B cell (primary cell): ENCODE data around the gene EML6. TPM values are rescaled to one million over a fixed set of nuclear protein-coding genes. Genes with fewer than 3 reads are reported as not detected.

Experiments used
- ATAC-seq: fragments of 200-7000 bp; cut with Tn5 transposase; one replicate; pipeline ENCODE4 v1.10.0; 2021; ENCODE audit warnings: low read depth, mild to moderate bottlenecking, moderate number of reproducible peaks, moderate library complexity
- CTCF ChIA-PET: fragments of 350-600 bp; sonication (Branson Sonifier 250); formaldehyde crosslinking; loops from one replicate; lab custom pipeline; 2021; ENCODE audit warnings: antibody characterized with exemption, inconsistent platforms; lab: Charles Lee
- POLR2A ChIA-PET: fragments of 350-600 bp; sonication (Branson Sonifier 250); formaldehyde crosslinking; loops from one replicate; lab custom pipeline; 2021; ENCODE audit warnings: antibody characterized with exemption; lab: Charles Lee
- DNase-seq: peaks from one replicate; pipeline ENCODE4 v3.0.0; 2013
- H2AFZ ChIP-seq: 2 replicates; pipeline ENCODE4 v1.6.1; 2012; ENCODE audit warnings: mild to moderate bottlenecking, low read depth, low read length; ENCODE audit not compliant: insufficient read depth, poor library complexity, severe bottlenecking
- H3K27ac ChIP-seq, 2 donors: 1 replicate in 1 of 2; 2 replicates in 1 of 2; pipeline ENCODE4 v1.5.1; 2012 to 2013; ENCODE audit warnings: low read length in 2 of 2, mild to moderate bottlenecking in 2 of 2, moderate library complexity in 1 of 2
- H3K27me3 ChIP-seq, 4 experiments: fragments of 200-600 bp in 1 of 4; sonication (generic) in 1 of 4; replicated peaks in 1 of 4; 1 replicate in 2 of 4; 2 replicates in 2 of 4; pipeline versions ENCODE4 v1.6.1 to v1.7.0; 2013 to 2016; ENCODE audit warnings: low read length in 3 of 4, mild to moderate bottlenecking in 2 of 4, mixed read lengths in 1 of 4, moderate library complexity in 1 of 4; ENCODE audit not compliant: insufficient read depth in 4 of 4, control insufficient read depth in 3 of 4; ENCODE audit errors: control extremely low read depth in 1 of 4
- H3K36me3 ChIP-seq, 2 experiments: replicated peaks in 1 of 2; 1 replicate in 1 of 2; 2 replicates in 1 of 2; pipeline versions ENCODE4 v1.6.1 to v1.7.1; 2013; ENCODE audit warnings: low read length in 1 of 2; ENCODE audit not compliant: insufficient read depth in 2 of 2, control insufficient read depth in 1 of 2; ENCODE audit errors: control extremely low read depth in 1 of 2, extremely low read depth in 1 of 2
- H3K4me1 ChIP-seq, 2 donors: fragments of 200-600 bp in 1 of 2; sonication (generic) in 1 of 2; 1 replicate in 1 of 2; 2 replicates in 1 of 2; pipeline versions ENCODE4 v1.5.1 to v1.6.1; 2013 to 2017; ENCODE audit warnings: low read length in 2 of 2; ENCODE audit not compliant: control insufficient read depth in 2 of 2, insufficient read depth in 2 of 2
- H3K4me2 ChIP-seq: replicated peaks from 2 replicates; pipeline ENCODE3; 2012; ENCODE audit warnings: mild to moderate bottlenecking, low read depth, low read length; ENCODE audit not compliant: poor library complexity, severe bottlenecking
- H3K4me3 ChIP-seq, 5 experiments: fragments of 200-600 bp in 1 of 5; sonication (generic) in 1 of 5; 1 replicate in 3 of 5; 2 replicates in 2 of 5; pipeline versions ENCODE4 v1.5.1 to v1.7.0; 2011 to 2016; ENCODE audit warnings: low read length in 4 of 5, mild to moderate bottlenecking in 4 of 5, low read depth in 2 of 5, control low read depth in 1 of 5, moderate library complexity in 1 of 5; ENCODE audit not compliant: insufficient read depth in 1 of 5; ENCODE audit errors: control extremely low read depth in 1 of 5, extremely low read depth in 1 of 5
- H3K79me2 ChIP-seq: fragments of 200-600 bp; sonication (generic); one replicate; pipeline ENCODE4 v1.6.0; 2016; ENCODE audit warnings: low read length; ENCODE audit not compliant: control insufficient read depth, insufficient read depth
- H3K9ac ChIP-seq: fragments of 200-600 bp; sonication (generic); 2 replicates; pipeline ENCODE4 v1.6.1; 2017; ENCODE audit warnings: mild to moderate bottlenecking, low read length, moderate library complexity
- H3K9me3 ChIP-seq, 3 donors: one replicate each; pipeline versions ENCODE4 v1.6.1 to v1.7.1; 2013; ENCODE audit warnings: low read length in 2 of 3; ENCODE audit not compliant: control insufficient read depth in 2 of 3, insufficient read depth in 1 of 3; ENCODE audit errors: control extremely low read depth in 1 of 3
- H4K20me1 ChIP-seq: 2 replicates; pipeline ENCODE4 v1.6.0; 2012; ENCODE audit warnings: mild to moderate bottlenecking, low read length; ENCODE audit not compliant: insufficient read depth, control insufficient read depth, poor library complexity, severe bottlenecking
- H3K27ac Mint-ChIP-seq: one replicate; pipeline ENCODE4 v1.8.0; 2021; ENCODE audit warnings: mixed read lengths
- H3K27me3 Mint-ChIP-seq: one replicate; pipeline ENCODE4 v1.8.0; 2021; ENCODE audit warnings: mixed read lengths
- H3K4me1 Mint-ChIP-seq: one replicate; pipeline ENCODE4 v1.8.0; 2021; ENCODE audit warnings: mixed read lengths
- H3K4me3 Mint-ChIP-seq: one replicate; pipeline ENCODE4 v1.8.0; 2021; ENCODE audit warnings: mixed read lengths
- H3K9me3 Mint-ChIP-seq: one replicate; pipeline ENCODE4 v1.8.0; 2022; ENCODE audit warnings: mixed read lengths; ENCODE audit not compliant: insufficient read depth
- CTCF ChIP-seq: fragments of 200-600 bp; IDR thresholded peaks from one replicate; pipeline ENCODE4 v1.8.0; 2022; ENCODE audit warnings: antibody characterized with exemption, mild to moderate bottlenecking
- EZH2 ChIP-seq: IDR thresholded peaks from 2 replicates; pipeline ENCODE4 v1.6.1; 2012; ENCODE audit warnings: borderline replicate concordance, low read depth, mild to moderate bottlenecking, moderate library complexity, low read length; ENCODE audit not compliant: insufficient read depth, poor library complexity, severe bottlenecking
- WGBS: methylation state at CpG from one replicate; pipeline ENCODE4 v1.1.5; 2013; ENCODE audit warnings: missing lambda C conversion rate; ENCODE audit not compliant: insufficient coverage; 5-methylcytosine and 5-hydroxymethylcytosine counted together
- intact Hi-C: fragments of 100-400 bp; cut with micrococcal nuclease; formaldehyde crosslinking; loops from one replicate; pipeline ENCODE4 v1.10.0; 2022
- polyA plus RNA-seq: library from polyadenylated mRNA; depleted of rRNA; stranded (reverse); fragments of >200 nt; gene quantifications from 2 replicates; pipeline ENCODE4 v1.2.3, GENCODE V29; 2012
- total RNA-seq, 2 donors: library from RNA; stranded (reverse); fragments of 120-200 nt in 1 of 2; gene quantifications; 1 replicate in 1 of 2; 2 replicates in 1 of 2; pipeline versions ENCODE4 v1.2.3 to v1.2.4, GENCODE V29; 2013 to 2022

Gene EML6
- total and polyA plus RNA-seq, 2 donors (not counting 1 experiment from before 2014, with no cell fraction given) = 42.5 to 53.7 TPM

- DNase-seq (no peak), ATAC-seq (no peak)
- no peak overlapping the region for H3K4me3 ChIP-seq
- H3K4me2 ChIP-seq = no peak overlapping the region
- H3K27me3 Mint-ChIP-seq = no peaks in the 10 kb centered on the region
- peaks cover 0 to 3% of the 10 kb centered on the region in 2 experiments for H3K36me3 ChIP-seq
- ChIA-PET CTCF (interaction anchor here (0.6 to 14.5 kb wide), 6 partner anchors 33 to 308 kb away, joined by 3 to 190 read pairs (median 3); no protein-coding TSS in a partner anchor), POLR2A (interaction anchor here (0.5 to 1.5 kb wide), 4 partner anchors 34 to 139 kb away, joined by 3 to 6 read pairs (median 5); no protein-coding TSS in a partner anchor)
- H3K4me1 Mint-ChIP-seq = peaks cover 46% of the 10 kb centered on the region
- H2AFZ ChIP-seq = no peak overlapping the region
- no peak overlapping the region for H3K4me3 Mint-ChIP-seq
- TF ChIP-seq CTCF (no peak), EZH2 (no peak)
- peak overlapping the region; percentile 10 for H3K27ac Mint-ChIP-seq
- H3K4me1 ChIP-seq = peaks cover 10 to 29% of the 10 kb centered on the region in 2 donors
- H3K27me3 ChIP-seq = no peaks in the 10 kb centered on the region
- H4K20me1 ChIP-seq = peaks cover 2% of the 10 kb centered on the region
- no peak overlapping the region for H3K9ac ChIP-seq
- peaks cover 100% of the 10 kb centered on the region for H3K79me2 ChIP-seq
- intact Hi-C loops = loop anchor here (5.0 kb wide), 1 partner anchor 419 kb away; no protein-coding TSS in a partner anchor
- H3K27ac ChIP-seq = no peak overlapping the region
- no peaks in the 10 kb centered on the region for H3K9me3 Mint-ChIP-seq
- no CpG with 5 or more reads among the region's 2 CpGs for WGBS
- no peaks in the 10 kb centered on the region for H3K9me3 ChIP-seq
Observed at GRCh38 chr2:55012672-55013484, 289.4 kb downstream of the EML6 start.

DNA sequence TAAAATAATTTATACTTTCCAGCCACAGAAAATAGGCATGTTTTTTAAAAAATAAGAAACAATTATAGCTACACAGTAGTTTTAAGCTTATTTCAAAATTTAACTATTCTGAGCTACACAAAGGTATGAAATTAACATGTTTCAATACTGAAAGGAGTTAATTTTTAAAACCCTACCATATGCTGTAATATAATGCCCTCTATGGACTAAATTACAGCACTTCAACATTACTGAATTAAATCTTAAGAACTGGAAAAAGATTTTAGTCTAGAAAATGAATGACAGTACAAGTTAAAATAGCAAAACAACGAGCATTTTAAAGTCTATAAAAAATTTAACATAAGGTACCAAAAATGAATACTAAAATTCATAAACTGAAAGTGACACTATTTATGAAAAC, 290.5 kb downstream of the EML6 start:
- no peak overlapping the region for H3K4me3 Mint-ChIP-seq
- H3K9me3 Mint-ChIP-seq = no peaks in the 10 kb centered on the region
- ATAC-seq (no peak), DNase-seq (no peak)
- ChIA-PET POLR2A (no interaction called here), CTCF (interaction anchor here (0.6 to 14.5 kb wide), 7 partner anchors 12 to 163 kb away, joined by 3 to 190 read pairs (median 4); no protein-coding TSS in a partner anchor)
- peaks cover 0 to 3% of the 10 kb centered on the region in 2 experiments for H3K36me3 ChIP-seq
- no peak overlapping the region for H2AFZ ChIP-seq
- H3K27me3 Mint-ChIP-seq = no peaks in the 10 kb centered on the region
- no peak overlapping the region for H3K4me2 ChIP-seq
- H3K79me2 ChIP-seq = peaks cover 100% of the 10 kb centered on the region
- peaks cover 53% of the 10 kb centered on the region for H3K4me1 Mint-ChIP-seq
- H4K20me1 ChIP-seq = no peaks in the 10 kb centered on the region
- TF ChIP-seq CTCF (no peak), EZH2 (no peak)
- no peak overlapping the region for H3K27ac ChIP-seq
- intact Hi-C loops = loop anchor here (5.0 kb wide), 1 partner anchor 418 kb away; no protein-coding TSS in a partner anchor
- H3K4me1 ChIP-seq = peaks cover 14 to 37% of the 10 kb centered on the region in 2 donors
- H3K4me3 ChIP-seq = no peak overlapping the region
- no peaks in the 10 kb centered on the region for H3K27me3 ChIP-seq
- no peaks in the 10 kb centered on the region for H3K9me3 ChIP-seq
- no peak overlapping the region for H3K9ac ChIP-seq
- no CpG with 5 or more reads among the region's 1 CpG for WGBS
- H3K27ac Mint-ChIP-seq = no peak overlapping the region
